Lung (tissue), 12 donors: ENCODE results near the gene PWWP2A. TPM values are rescaled to one million over a fixed set of nuclear protein-coding genes. Genes with fewer than 3 reads are reported as not detected.
A peak's percentile ranks its signal among the peaks of the same experiment; 100 is the strongest.
"Not testable (repeated sequence)": the region's sequence is repeated elsewhere in the genome, so short reads cannot be mapped to it uniquely, and the experiment has no call there.

Source experiments
- ATAC-seq: fragments of 200-7000 bp; cut with Tn5 transposase; one replicate; pipeline ENCODE4 v1.9.1; 2020; ENCODE audit warnings: moderate number of reproducible peaks; ENCODE audit not compliant: insufficient read depth, low FRiP score
- DNase-seq, 3 donors: peaks; one replicate each; pipeline ENCODE4 v3.0.0-alpha.2; 2013 to 2017
- H3K27ac ChIP-seq, 2 donors: one replicate each; pipeline ENCODE4 v1.5.1; 2013; ENCODE audit warnings: mild to moderate bottlenecking in 2 of 2, moderate library complexity in 2 of 2, control low read depth in 1 of 2, inconsistent platforms in 1 of 2, low read depth in 1 of 2, low read length in 1 of 2
- H3K27me3 ChIP-seq, 3 donors: one replicate each; pipeline ENCODE4 v1.5.1; 2013; ENCODE audit warnings: low read length in 2 of 3; ENCODE audit not compliant: control insufficient read depth in 3 of 3, insufficient read depth in 3 of 3
- H3K36me3 ChIP-seq, 4 donors: one replicate each; pipeline ENCODE4 v1.5.1; 2013; ENCODE audit warnings: low read length in 4 of 4, mild to moderate bottlenecking in 1 of 4, moderate library complexity in 1 of 4; ENCODE audit not compliant: control insufficient read depth in 4 of 4, insufficient read depth in 4 of 4
- H3K4me1 ChIP-seq, 5 donors: one replicate each; pipeline ENCODE4 v1.5.1; 2013; ENCODE audit warnings: low read length in 5 of 5, mild to moderate bottlenecking in 2 of 5, moderate library complexity in 1 of 5; ENCODE audit not compliant: control insufficient read depth in 5 of 5, insufficient read depth in 5 of 5
- H3K4me3 ChIP-seq: one replicate; pipeline ENCODE4 v1.5.1; 2013; ENCODE audit warnings: mild to moderate bottlenecking, control low read depth, moderate library complexity
- H3K9ac ChIP-seq, 2 donors: one replicate each; pipeline ENCODE4 v1.5.1; 2013; ENCODE audit warnings: low read length in 2 of 2, control low read depth in 1 of 2; ENCODE audit not compliant: insufficient read depth in 1 of 2
- H3K9me3 ChIP-seq, 4 donors: one replicate each; pipeline ENCODE4 v1.5.1; 2013; ENCODE audit warnings: low read length in 3 of 4, mild to moderate bottlenecking in 1 of 4, moderate library complexity in 1 of 4; ENCODE audit not compliant: control insufficient read depth in 4 of 4, insufficient read depth in 3 of 4
- CTCF ChIP-seq: IDR thresholded peaks from 2 replicates; pipeline ENCODE4 v1.5.1; 2012; ENCODE audit warnings: mild to moderate bottlenecking; ENCODE audit errors: control extremely low read depth, extremely low read depth
- WGBS, 2 donors: extraction: QIAGEN DNeasy Blood & Tissue Kit; methylation state at CpG; one replicate each; pipeline ENCODE4 v1.1.7; 2013; 5-methylcytosine and 5-hydroxymethylcytosine counted together
- polyA plus RNA-seq, 2 donors: library from polyadenylated mRNA; stranded (reverse); fragments of 200-250 nt; gene quantifications; one replicate each; pipeline ENCODE4 v1.2.1, GENCODE V29; 2013
- total RNA-seq, 2 donors: library from RNA; depleted of rRNA in 1 of 2; stranded (reverse); fragments of >200 nt in 1 of 2; gene quantifications; one replicate each; pipeline ENCODE4 v1.2.1, GENCODE V29; 2014 to 2021
- donor health status: control.
- donor health status: control.
- donor health status: Bipolar disorder and iron deficiency.
- donor health status: healthy.
- donor health status: DM: yes; HTN: yes; CAD: no.

Gene PWWP2A
- total and polyA plus RNA-seq, 4 donors, result 7.9 to 49.0 (median 16.5) TPM

DNA sequence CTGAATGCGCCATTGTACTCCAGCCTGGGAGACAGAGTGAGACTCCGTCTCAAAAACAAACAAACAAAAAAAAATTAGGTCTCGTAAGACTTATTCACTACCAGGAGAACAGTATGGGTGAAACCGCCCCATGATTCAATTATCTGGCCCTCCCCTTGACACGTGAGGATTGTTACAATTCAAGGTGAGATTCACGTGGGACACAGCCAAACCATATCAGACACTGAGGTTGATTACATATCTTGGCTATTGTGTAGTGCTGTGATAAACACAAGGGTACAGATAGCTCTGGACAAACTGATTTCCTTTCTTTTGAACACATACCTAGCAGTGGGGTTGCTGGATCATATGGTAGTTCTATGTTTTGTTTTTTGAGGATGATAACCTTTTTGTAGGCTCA, 42.4 kb upstream of the PWWP2A start:
- Histone ChIP-seq H3K27me3 (no peaks in the 10 kb centered on the region), H3K27ac (no peak overlapping the region), H3K36me3 (no peaks in the 10 kb centered on the region), H3K9me3 (no peaks in the 10 kb centered on the region), H3K4me1 (peaks cover 0 to 15% (median 9%) of the 10 kb centered on the region in 5 donors), H3K4me3 (no peak overlapping the region), H3K9ac (no peak overlapping the region)
- DNase-seq (no peak), ATAC-seq (no peak)
- TF ChIP-seq CTCF, result no peak
- WGBS, 2 donors, result 85 to 90% methylated on average over 6 of the region's 6 CpGs

DNA sequence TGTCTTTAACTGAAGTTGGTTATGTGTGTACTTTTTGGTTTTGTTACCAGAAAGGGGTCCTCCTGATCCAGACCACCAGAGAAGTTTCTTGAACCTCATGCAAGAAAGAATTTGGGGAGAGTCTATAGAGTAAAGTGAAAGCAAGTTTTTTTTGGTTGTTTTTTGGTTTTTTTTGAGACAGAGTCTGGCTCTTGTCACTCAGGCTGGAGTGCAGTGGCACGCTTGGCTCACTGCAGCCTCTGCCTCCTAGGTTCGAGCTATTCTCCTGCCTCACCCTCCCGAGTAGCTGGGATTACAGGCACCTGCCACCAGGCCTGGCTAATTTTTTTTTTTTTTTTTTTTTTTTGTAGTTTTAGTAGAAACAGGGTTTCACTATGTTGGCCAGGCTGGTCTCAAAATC, 41.6 kb upstream of the PWWP2A start:
- not testable (repeated sequence) for ATAC-seq
- 79 to 95% methylated on average over 3 of the region's 3 CpGs for WGBS, 2 donors

DNA sequence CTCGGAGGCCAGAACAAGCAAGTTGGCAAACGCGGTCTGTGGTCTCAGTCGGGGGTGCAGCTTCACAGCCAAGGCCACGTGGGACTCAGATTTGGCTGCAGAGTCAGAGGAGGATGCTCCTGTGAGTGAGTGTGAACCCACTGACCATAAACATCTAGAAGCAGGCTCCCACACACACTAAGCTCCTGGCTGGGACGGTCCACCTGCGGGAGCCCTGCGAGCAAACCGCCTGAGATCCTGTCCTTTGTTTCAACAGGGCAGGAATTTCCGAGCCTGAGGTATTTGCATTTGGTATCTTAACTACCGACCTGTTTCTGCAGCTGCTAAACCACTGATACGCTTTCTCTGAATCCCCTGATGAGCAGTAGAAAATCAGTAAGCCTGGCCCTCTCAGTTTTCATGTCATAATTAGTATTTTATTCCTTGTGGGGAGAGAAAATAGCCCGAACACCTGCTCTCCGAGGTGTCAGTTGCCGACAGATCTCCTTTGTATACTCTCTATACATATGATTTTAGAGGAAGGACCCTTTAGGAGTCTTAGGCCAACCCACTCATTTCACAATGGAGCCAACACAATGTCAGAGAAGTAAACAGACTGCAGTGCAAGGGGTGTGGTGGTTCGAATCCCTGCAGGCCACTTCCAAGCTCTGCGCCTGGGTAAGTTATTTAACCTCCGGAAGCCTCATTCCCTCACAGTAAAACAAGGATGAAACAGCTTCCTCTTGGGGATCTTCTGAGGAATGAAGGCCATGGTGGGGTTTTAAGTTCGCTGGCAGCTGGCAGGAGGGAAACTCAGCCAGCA, 40.9 kb upstream of the PWWP2A start:
- Histone ChIP-seq H3K27me3 (no peaks in the 10 kb centered on the region), H3K9me3 (no peaks in the 10 kb centered on the region), H3K4me1 (peaks cover 0 to 7% (median 4%) of the 10 kb centered on the region in 5 donors), H3K36me3 (no peaks in the 10 kb centered on the region), H3K4me3 (no peak overlapping the region), H3K27ac (no peak overlapping the region), H3K9ac (no peak overlapping the region)
- no peak for TF ChIP-seq CTCF
- DNase-seq (peak; percentile 35 to 40 (median 39)), ATAC-seq (no peak)
- WGBS, 2 donors, result 78 to 83% methylated on average over 19 of the region's 19 CpGs

More for the DNA sequence above, 41.6 kb upstream of the PWWP2A start:
- H3K9me3 ChIP-seq, H3K27ac ChIP-seq, H3K27me3 ChIP-seq, DNase-seq, H3K4me3 ChIP-seq, H3K9ac ChIP-seq, H3K36me3 ChIP-seq: not testable (repeated sequence)
- H3K4me1 ChIP-seq, result peaks cover 0 to 13% (median 9%) of the 10 kb centered on the region in 5 donors

DNA sequence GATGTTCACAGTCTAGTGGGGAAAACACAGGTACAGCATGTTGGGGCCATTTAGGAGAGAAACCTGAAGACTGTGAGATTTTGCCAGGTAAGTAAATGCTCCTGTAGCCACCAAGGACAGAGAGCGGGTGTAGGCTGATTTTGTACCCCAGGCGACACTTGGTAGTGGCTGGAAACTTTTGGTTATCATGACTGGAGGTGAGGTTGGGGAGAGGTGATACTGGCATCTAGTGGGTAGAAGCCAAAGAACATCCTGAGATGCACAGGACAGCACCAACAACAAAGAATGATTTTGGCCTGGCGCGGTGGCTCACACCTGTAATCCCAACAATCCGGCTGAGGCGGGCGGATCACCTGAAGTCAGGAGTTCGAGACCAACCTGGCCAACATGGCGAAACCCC, 38.8 kb upstream of the PWWP2A start:
- H3K4me3 ChIP-seq, result no peak overlapping the region
- H3K9me3 ChIP-seq, result no peaks in the 10 kb centered on the region
- WGBS, 2 donors, result 94 to 99% methylated on average over 9 of the region's 9 CpGs
- no peak for TF ChIP-seq CTCF
- DNase-seq (no peak), ATAC-seq (no peak)
- no peak overlapping the region for H3K9ac ChIP-seq
- no peaks in the 10 kb centered on the region for H3K27me3 ChIP-seq
- no peak overlapping the region for H3K27ac ChIP-seq
- H3K36me3 ChIP-seq, result no peaks in the 10 kb centered on the region
- H3K4me1 ChIP-seq, result no peaks in the 10 kb centered on the region
